Activated CD4-positive, alpha-beta T cell treated with anti-CD3 and anti-CD28 coated beads, Interleukin-2, amount 10 ng/mL, durations not matched to agents 7 days and 5 days (primary cell): Measurements from ENCODE around the gene CD40. TPM values are rescaled to one million over a fixed set of nuclear protein-coding genes. Genes with fewer than 3 reads are reported as not detected.

ENCODE experiments used
- CTCF ChIA-PET: fragments of 350-600 bp; sonication (Branson Sonifier 250); formaldehyde crosslinking; loops from one replicate; lab custom pipeline; 2021; ENCODE audit warnings: antibody characterized with exemption; lab: Charles Lee
- POLR2A ChIA-PET: fragments of 350-600 bp; sonication (Branson Sonifier 250); formaldehyde crosslinking; loops from one replicate; lab custom pipeline; 2021; ENCODE audit warnings: antibody characterized with exemption; lab: Charles Lee
- DNase-seq: peaks from one replicate; pipeline ENCODE4 v3.0.0-alpha.2; 2020
- H3K27ac Mint-ChIP-seq: one replicate; pipeline ENCODE4 v1.8.0; 2021; ENCODE audit warnings: mild to moderate bottlenecking, moderate library complexity, mixed read lengths
- H3K27me3 Mint-ChIP-seq: one replicate; pipeline ENCODE4 v1.8.0; 2021; ENCODE audit warnings: mixed read lengths
- H3K36me3 Mint-ChIP-seq: one replicate; pipeline ENCODE4 v1.8.0; 2021; ENCODE audit warnings: low read depth, mixed read lengths
- H3K4me1 Mint-ChIP-seq: one replicate; pipeline ENCODE4 v1.8.0; 2021; ENCODE audit warnings: mixed read lengths
- H3K4me3 Mint-ChIP-seq: one replicate; pipeline ENCODE4 v1.8.0; 2021; ENCODE audit warnings: mild to moderate bottlenecking, moderate library complexity, mixed read lengths
- H3K9me3 Mint-ChIP-seq: one replicate; pipeline ENCODE4 v1.8.0; 2021; ENCODE audit warnings: mixed read lengths
- total RNA-seq, 2 experiments: library from RNA; stranded (reverse); gene quantifications; one replicate each; pipeline ENCODE4 v1.2.3, GENCODE V29; 2021

Gene CD40
- total RNA-seq, 2 experiments from 2014 or later: 1.1 to 1.5 TPM

- CTCF ChIA-PET: interaction anchor here (1.3 kb wide), 1 partner anchor 9 kb away, joined by 3 read pairs; no protein-coding TSS in a partner anchor
- no peak overlapping the region for H3K4me3 Mint-ChIP-seq
- H3K27ac Mint-ChIP-seq: no peak overlapping the region
- H3K36me3 Mint-ChIP-seq: no peaks in the 10 kb centered on the region
- no peaks in the 10 kb centered on the region for H3K4me1 Mint-ChIP-seq
- DNase-seq: no peak
- POLR2A ChIA-PET: no interaction called here
- no peaks in the 10 kb centered on the region for H3K27me3 Mint-ChIP-seq
- no peaks in the 10 kb centered on the region for H3K9me3 Mint-ChIP-seq
These were observed 43.8 kb downstream of the CD40 start for GRCh38 chr20:46161921-46162320.

GRCh38 chr20:46164254-46164653, 46.1 kb downstream of the CD40 start:
- Mint-ChIP-seq H3K27ac (no peak overlapping the region), H3K9me3 (no peaks in the 10 kb centered on the region), H3K4me1 (no peaks in the 10 kb centered on the region), H3K36me3 (no peaks in the 10 kb centered on the region), H3K27me3 (peaks cover under 1% of the 10 kb centered on the region), H3K4me3 (no peak overlapping the region)
- ChIA-PET CTCF (no interaction called here), POLR2A (no interaction called here)
- no peak for DNase-seq

GRCh38 chr20:46167080-46167479, 49.0 kb downstream of the CD40 start:
- peaks cover 8% of the 10 kb centered on the region for H3K27me3 Mint-ChIP-seq
- ChIA-PET POLR2A (no interaction called here), CTCF (interaction anchor here (0.8 kb wide), 1 partner anchor 10 kb away, joined by 3 read pairs; no protein-coding TSS in a partner anchor)
- H3K4me3 Mint-ChIP-seq: no peak overlapping the region
- H3K27ac Mint-ChIP-seq: no peak overlapping the region
- no peaks in the 10 kb centered on the region for H3K36me3 Mint-ChIP-seq
- no peak for DNase-seq
- H3K9me3 Mint-ChIP-seq: no peaks in the 10 kb centered on the region
- H3K4me1 Mint-ChIP-seq: no peaks in the 10 kb centered on the region

- ChIA-PET CTCF (no interaction called here), POLR2A (no interaction called here)
- no peak for DNase-seq
- Mint-ChIP-seq H3K27ac (no peak overlapping the region), H3K4me3 (no peak overlapping the region), H3K27me3 (peaks cover 21% of the 10 kb centered on the region), H3K4me1 (no peaks in the 10 kb centered on the region), H3K9me3 (no peaks in the 10 kb centered on the region), H3K36me3 (no peaks in the 10 kb centered on the region)
These were observed 50.3 kb downstream of the CD40 start for GRCh38 chr20:46168438-46168837.

GRCh38 chr20:46169245-46170171, 51.4 kb downstream of the CD40 start:
- no peak for DNase-seq
- H3K36me3 Mint-ChIP-seq: no peaks in the 10 kb centered on the region
- peaks cover 28% of the 10 kb centered on the region for H3K27me3 Mint-ChIP-seq
- no peaks in the 10 kb centered on the region for H3K4me1 Mint-ChIP-seq
- CTCF ChIA-PET: interaction anchor here (0.6 to 0.9 kb wide), 3 partner anchors 12 to 167 kb away, joined by 3 read pairs; no protein-coding TSS in a partner anchor
- no peak overlapping the region for H3K4me3 Mint-ChIP-seq
- POLR2A ChIA-PET: no interaction called here
- H3K27ac Mint-ChIP-seq: no peak overlapping the region
- no peaks in the 10 kb centered on the region for H3K9me3 Mint-ChIP-seq

- Mint-ChIP-seq H3K27me3 (peaks cover 45% of the 10 kb centered on the region), H3K36me3 (no peaks in the 10 kb centered on the region), H3K27ac (no peak overlapping the region), H3K4me1 (no peaks in the 10 kb centered on the region), H3K9me3 (no peaks in the 10 kb centered on the region), H3K4me3 (no peak overlapping the region)
- DNase-seq: no peak
- ChIA-PET POLR2A (no interaction called here), CTCF (interaction anchor here (0.9 kb wide), 1 partner anchor 10 kb away, joined by 3 read pairs; no protein-coding TSS in a partner anchor)
These were observed 53.4 kb downstream of the CD40 start for GRCh38 chr20:46171476-46171875.

GRCh38 chr20:46171909-46172308, 53.8 kb downstream of the CD40 start:
- no peak for DNase-seq
- H3K27me3 Mint-ChIP-seq: peaks cover 47% of the 10 kb centered on the region
- H3K4me1 Mint-ChIP-seq: no peaks in the 10 kb centered on the region
- H3K36me3 Mint-ChIP-seq: no peaks in the 10 kb centered on the region
- H3K9me3 Mint-ChIP-seq: no peaks in the 10 kb centered on the region
- no peak overlapping the region for H3K4me3 Mint-ChIP-seq
- POLR2A ChIA-PET: no interaction called here
- CTCF ChIA-PET: interaction anchor here (0.8 to 0.9 kb wide), 2 partner anchors 9 to 19 kb away, joined by 3 read pairs; no protein-coding TSS in a partner anchor
- H3K27ac Mint-ChIP-seq: no peak overlapping the region

- CTCF ChIA-PET: interaction anchor here (0.8 to 0.9 kb wide), 2 partner anchors 9 to 20 kb away, joined by 3 read pairs; no protein-coding TSS in a partner anchor
- POLR2A ChIA-PET: no interaction called here
- peaks cover 47% of the 10 kb centered on the region for H3K27me3 Mint-ChIP-seq
These were observed 54.3 kb downstream of the CD40 start for GRCh38 chr20:46172455-46172854.

GRCh38 chr20:46172961-46173536, 54.9 kb downstream of the CD40 start:
- no peak for DNase-seq
- H3K4me3 Mint-ChIP-seq: no peak overlapping the region
- H3K27me3 Mint-ChIP-seq: peaks cover 47% of the 10 kb centered on the region
- no peak overlapping the region for H3K27ac Mint-ChIP-seq
- POLR2A ChIA-PET: no interaction called here
- H3K4me1 Mint-ChIP-seq: no peaks in the 10 kb centered on the region
- H3K36me3 Mint-ChIP-seq: no peaks in the 10 kb centered on the region
- no peaks in the 10 kb centered on the region for H3K9me3 Mint-ChIP-seq
- CTCF ChIA-PET: interaction anchor here (0.6 kb wide), 1 partner anchor 73 kb away, joined by 3 read pairs; no protein-coding TSS in a partner anchor

More at GRCh38 chr20:46172455-46172854, 54.3 kb downstream of the CD40 start:
- Mint-ChIP-seq H3K27ac (no peak overlapping the region), H3K9me3 (no peaks in the 10 kb centered on the region), H3K36me3 (no peaks in the 10 kb centered on the region), H3K4me3 (no peak overlapping the region), H3K4me1 (no peaks in the 10 kb centered on the region)
- no peak for DNase-seq

- Mint-ChIP-seq H3K36me3 (no peaks in the 10 kb centered on the region), H3K4me1 (no peaks in the 10 kb centered on the region), H3K4me3 (no peak overlapping the region), H3K27ac (no peak overlapping the region), H3K9me3 (no peaks in the 10 kb centered on the region), H3K27me3 (peaks cover 47% of the 10 kb centered on the region)
- no peak for DNase-seq
- ChIA-PET CTCF (interaction anchor here (0.6 to 2.6 kb wide), 6 partner anchors 8 to 183 kb away, joined by 3 to 10 read pairs (median 3); no protein-coding TSS in a partner anchor), POLR2A (no interaction called here)
These were observed 55.7 kb downstream of the CD40 start for GRCh38 chr20:46173652-46174468.

- ChIA-PET CTCF (interaction anchor here (0.6 to 2.6 kb wide), 7 partner anchors 8 to 184 kb away, joined by 3 to 10 read pairs (median 3); no protein-coding TSS in a partner anchor), POLR2A (no interaction called here)
- H3K4me1 Mint-ChIP-seq: no peaks in the 10 kb centered on the region
- peak; percentile 70 for DNase-seq
- no peak overlapping the region for H3K27ac Mint-ChIP-seq
- H3K27me3 Mint-ChIP-seq: peaks cover 45% of the 10 kb centered on the region
- no peaks in the 10 kb centered on the region for H3K9me3 Mint-ChIP-seq
- no peaks in the 10 kb centered on the region for H3K36me3 Mint-ChIP-seq
- H3K4me3 Mint-ChIP-seq: no peak overlapping the region
These were observed 56.5 kb downstream of the CD40 start for GRCh38 chr20:46174469-46175126.

GRCh38 chr20:46175127-46175494, 57.0 kb downstream of the CD40 start:
- Mint-ChIP-seq H3K36me3 (no peaks in the 10 kb centered on the region), H3K4me3 (no peak overlapping the region), H3K9me3 (no peaks in the 10 kb centered on the region), H3K27me3 (peaks cover 45% of the 10 kb centered on the region), H3K27ac (no peak overlapping the region), H3K4me1 (no peaks in the 10 kb centered on the region)
- ChIA-PET POLR2A (no interaction called here), CTCF (interaction anchor here (0.6 to 2.6 kb wide), 5 partner anchors 10 to 161 kb away, joined by 3 to 10 read pairs (median 3); no protein-coding TSS in a partner anchor)
- no peak for DNase-seq
